Measurements from ENCODE around the gene PIGV. TPM values are rescaled to one million over a fixed set of nuclear protein-coding genes. Genes with fewer than 3 reads are reported as not detected.

The PIGV gene
- total RNA-seq, 1 experiment from 2014 or later, result 13.2 TPM

DNA sequence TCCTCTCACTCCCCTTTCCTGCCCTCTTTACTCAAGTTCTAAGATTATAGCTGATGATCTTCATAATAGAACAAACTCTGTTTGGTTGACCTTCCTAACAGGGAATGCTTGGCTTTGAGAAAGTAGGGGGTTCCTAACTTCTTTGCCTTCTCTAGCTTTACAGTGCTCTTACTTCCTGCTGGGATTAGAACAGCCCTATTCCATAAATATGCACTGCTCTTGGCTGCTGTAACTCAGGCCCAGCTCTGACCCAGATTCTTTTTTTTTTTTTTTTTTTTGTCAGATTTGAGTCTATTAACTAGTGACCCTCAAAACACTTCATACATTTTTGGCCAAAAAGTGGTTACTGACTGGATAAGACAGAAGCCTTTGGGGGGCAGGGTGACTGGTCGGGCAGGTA is 39.4 kb upstream of the PIGV start:
- CTCF ChIA-PET, result no interaction called here
- DNase-seq (ENCODE audit: low read depth, low spot score), result no peak
- Histone ChIP-seq H3K4me2 (ENCODE audit: low read length) (no peak overlapping the region), H3K27me3 (ENCODE audit: insufficient read depth, low read length) (no peaks in the 10 kb centered on the region), H3K9me3 (ENCODE audit: control insufficient read depth in 1 of 2, insufficient read depth in 1 of 2, low read depth in 1 of 2, low read length in 2 of 2) (no peaks in the 10 kb centered on the region), H2AFZ (ENCODE audit: low read depth, low read length, poor library complexity, severe bottlenecking) (no peak overlapping the region), H3K9ac (ENCODE audit: low read length) (no peak overlapping the region), H3K79me2 (ENCODE audit: insufficient read depth, low read length) (peaks cover 95% of the 10 kb centered on the region), H4K20me1 (ENCODE audit: insufficient read depth) (0 out of 2 replicates have a peak, but pooled peaks cover 8% of the 10 kb centered on the region), H3K4me1 (ENCODE audit: control insufficient read depth in 1 of 2, insufficient read depth in 2 of 2, low read length in 2 of 2) (peaks cover 11 to 43% of the 10 kb centered on the region in 2 experiments), H3K9me2 (ENCODE audit: insufficient read depth) (no peaks in the 10 kb centered on the region), H3K27ac (ENCODE audit: low read depth, low read length) (no peak overlapping the region), H3K4me3 (replicated peaks in 1 of 2; ENCODE audit: low read depth in 1 of 2, low read length in 2 of 2) (no peak overlapping the region), H3K36me3 (ENCODE audit: control insufficient read depth in 1 of 2, insufficient read depth in 2 of 2, low read length in 2 of 2) (peaks cover 19 to 29% of the 10 kb centered on the region in 2 experiments; a peak in 3 of 4 replicates)
- intact Hi-C loops (cut with micrococcal nuclease), result no loop called here
- no TSS peak for BruUV-seq (replicated peaks)
- RAD21 ChIA-PET (ENCODE audit: low non-redundant PET in 1 of 2, low total read pairs in 2 of 2, uncharacterized antibody in 2 of 2, unreplicated experiment in 2 of 2), result no interaction called here
- ATAC-seq, result no peak
- POLR2A ChIA-PET, result no interaction called here
- TF ChIP-seq ZNF274 (IDR thresholded peaks at IDR 0.05; ENCODE audit: low read depth, low read length) (no peak), JUND (IDR thresholded peaks at IDR 0.05) (no peak), TCF7L2 (IDR thresholded peaks at IDR 0.05; ENCODE audit: borderline replicate concordance, extremely low read depth, insufficient read depth, insufficient read length) (no peak), CBX3 (IDR thresholded peaks at IDR 0.05; ENCODE audit: low read depth) (no peak), SP1 (IDR thresholded peaks at IDR 0.05; ENCODE audit: low read depth) (no peak), ELF1 (IDR thresholded peaks at IDR 0.05; ENCODE audit: borderline replicate concordance, low read depth) (no peak)
- TF ChIP-seq, protein P1, sequence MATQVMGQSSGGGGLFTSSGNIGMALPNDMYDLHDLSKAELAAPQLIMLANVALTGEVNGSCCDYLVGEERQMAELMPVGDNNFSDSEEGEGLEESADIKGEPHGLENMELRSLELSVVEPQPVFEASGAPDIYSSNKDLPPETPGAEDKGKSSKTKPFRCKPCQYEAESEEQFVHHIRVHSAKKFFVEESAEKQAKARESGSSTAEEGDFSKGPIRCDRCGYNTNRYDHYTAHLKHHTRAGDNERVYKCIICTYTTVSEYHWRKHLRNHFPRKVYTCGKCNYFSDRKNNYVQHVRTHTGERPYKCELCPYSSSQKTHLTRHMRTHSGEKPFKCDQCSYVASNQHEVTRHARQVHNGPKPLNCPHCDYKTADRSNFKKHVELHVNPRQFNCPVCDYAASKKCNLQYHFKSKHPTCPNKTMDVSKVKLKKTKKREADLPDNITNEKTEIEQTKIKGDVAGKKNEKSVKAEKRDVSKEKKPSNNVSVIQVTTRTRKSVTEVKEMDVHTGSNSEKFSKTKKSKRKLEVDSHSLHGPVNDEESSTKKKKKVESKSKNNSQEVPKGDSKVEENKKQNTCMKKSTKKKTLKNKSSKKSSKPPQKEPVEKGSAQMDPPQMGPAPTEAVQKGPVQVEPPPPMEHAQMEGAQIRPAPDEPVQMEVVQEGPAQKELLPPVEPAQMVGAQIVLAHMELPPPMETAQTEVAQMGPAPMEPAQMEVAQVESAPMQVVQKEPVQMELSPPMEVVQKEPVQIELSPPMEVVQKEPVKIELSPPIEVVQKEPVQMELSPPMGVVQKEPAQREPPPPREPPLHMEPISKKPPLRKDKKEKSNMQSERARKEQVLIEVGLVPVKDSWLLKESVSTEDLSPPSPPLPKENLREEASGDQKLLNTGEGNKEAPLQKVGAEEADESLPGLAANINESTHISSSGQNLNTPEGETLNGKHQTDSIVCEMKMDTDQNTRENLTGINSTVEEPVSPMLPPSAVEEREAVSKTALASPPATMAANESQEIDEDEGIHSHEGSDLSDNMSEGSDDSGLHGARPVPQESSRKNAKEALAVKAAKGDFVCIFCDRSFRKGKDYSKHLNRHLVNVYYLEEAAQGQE (IDR thresholded peaks at IDR 0.05; ENCODE audit: low read depth), result no peak
- TF ChIP-seq, protein P2, sequence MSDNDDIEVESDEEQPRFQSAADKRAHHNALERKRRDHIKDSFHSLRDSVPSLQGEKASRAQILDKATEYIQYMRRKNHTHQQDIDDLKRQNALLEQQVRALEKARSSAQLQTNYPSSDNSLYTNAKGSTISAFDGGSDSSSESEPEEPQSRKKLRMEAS (IDR thresholded peaks at IDR 0.05), result no peak
- TF ChIP-seq, protein P3, sequence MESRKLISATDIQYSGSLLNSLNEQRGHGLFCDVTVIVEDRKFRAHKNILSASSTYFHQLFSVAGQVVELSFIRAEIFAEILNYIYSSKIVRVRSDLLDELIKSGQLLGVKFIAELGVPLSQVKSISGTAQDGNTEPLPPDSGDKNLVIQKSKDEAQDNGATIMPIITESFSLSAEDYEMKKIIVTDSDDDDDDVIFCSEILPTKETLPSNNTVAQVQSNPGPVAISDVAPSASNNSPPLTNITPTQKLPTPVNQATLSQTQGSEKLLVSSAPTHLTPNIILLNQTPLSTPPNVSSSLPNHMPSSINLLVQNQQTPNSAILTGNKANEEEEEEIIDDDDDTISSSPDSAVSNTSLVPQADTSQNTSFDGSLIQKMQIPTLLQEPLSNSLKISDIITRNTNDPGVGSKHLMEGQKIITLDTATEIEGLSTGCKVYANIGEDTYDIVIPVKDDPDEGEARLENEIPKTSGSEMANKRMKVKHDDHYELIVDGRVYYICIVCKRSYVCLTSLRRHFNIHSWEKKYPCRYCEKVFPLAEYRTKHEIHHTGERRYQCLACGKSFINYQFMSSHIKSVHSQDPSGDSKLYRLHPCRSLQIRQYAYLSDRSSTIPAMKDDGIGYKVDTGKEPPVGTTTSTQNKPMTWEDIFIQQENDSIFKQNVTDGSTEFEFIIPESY (IDR thresholded peaks at IDR 0.05; ENCODE audit: extremely low read depth, insufficient replicate concordance, low read length), result no peak
- TF ChIP-seq, protein P4, sequence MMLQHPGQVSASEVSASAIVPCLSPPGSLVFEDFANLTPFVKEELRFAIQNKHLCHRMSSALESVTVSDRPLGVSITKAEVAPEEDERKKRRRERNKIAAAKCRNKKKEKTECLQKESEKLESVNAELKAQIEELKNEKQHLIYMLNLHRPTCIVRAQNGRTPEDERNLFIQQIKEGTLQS (IDR thresholded peaks at IDR 0.05), result no peak

Data from HCT116 (cell line).